Measurements from ENCODE around the gene NABP2.

Gene NABP2

GRCh38 chr12:56216461-56216860 is 7.7 kb upstream of the NABP2 start:
- DNase-seq, result no peak

GRCh38 chr12:56219840-56220239 is 4.3 kb upstream of the NABP2 start:
- DNase-seq, result no peak

GRCh38 chr12:56220611-56221231 is 3.4 kb upstream of the NABP2 start:
- DNase-seq, result no peak

DNA sequence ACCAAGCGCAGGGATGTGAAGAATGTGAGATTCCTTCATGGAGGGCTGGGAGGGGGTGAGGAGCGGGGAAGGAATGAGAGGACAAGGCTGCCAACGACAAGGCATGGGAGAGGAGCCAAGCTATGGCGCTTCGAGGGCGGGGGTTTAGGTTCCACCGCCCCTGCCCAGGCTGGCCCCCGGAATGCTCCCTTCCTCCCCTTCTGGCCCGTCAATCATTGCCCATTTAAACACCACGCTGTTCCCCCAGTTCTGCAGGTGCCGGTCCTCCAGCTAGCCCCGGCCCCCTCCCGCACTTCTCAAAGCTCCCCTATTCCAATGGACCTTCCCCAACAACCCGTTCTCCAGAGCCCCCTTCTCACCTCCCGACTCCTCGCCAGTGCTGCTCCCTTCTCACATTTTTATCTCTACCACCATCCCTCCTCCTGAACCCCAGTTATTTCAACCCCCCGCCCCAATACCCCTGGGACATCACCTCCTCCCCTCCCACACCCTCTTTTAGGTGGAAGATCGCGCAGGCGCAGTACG is 2.8 kb upstream of the NABP2 start:
- peak; percentile 12 for DNase-seq

GRCh38 chr12:56221757-56222530 is 2.2 kb upstream of the NABP2 start, which contains the start of gene RNF41:
Gene RNF41 (minus strand): TSS chr12:56221922. CDS start chr12:56214047, 7,875 bp downstream.
- DNase-seq, result peak; percentile 85

DNA sequence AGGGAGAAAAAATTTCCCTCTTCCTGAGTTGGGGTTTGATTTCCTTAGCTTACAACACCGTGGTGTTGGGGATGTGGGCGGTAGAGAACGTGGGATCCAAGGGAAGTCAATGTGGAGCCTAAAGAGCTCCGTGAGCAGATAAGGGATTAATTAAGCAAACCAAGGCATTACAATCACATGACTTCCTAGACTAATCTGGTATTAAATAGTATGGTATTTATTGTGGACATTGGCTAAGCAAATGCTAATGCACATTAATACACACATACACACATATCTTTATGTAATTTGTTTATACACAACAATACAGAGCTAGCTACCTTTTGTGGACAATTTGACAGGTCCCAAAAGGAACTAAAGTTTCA is 1.6 kb upstream of the NABP2 start:
- no peak for DNase-seq

DNA sequence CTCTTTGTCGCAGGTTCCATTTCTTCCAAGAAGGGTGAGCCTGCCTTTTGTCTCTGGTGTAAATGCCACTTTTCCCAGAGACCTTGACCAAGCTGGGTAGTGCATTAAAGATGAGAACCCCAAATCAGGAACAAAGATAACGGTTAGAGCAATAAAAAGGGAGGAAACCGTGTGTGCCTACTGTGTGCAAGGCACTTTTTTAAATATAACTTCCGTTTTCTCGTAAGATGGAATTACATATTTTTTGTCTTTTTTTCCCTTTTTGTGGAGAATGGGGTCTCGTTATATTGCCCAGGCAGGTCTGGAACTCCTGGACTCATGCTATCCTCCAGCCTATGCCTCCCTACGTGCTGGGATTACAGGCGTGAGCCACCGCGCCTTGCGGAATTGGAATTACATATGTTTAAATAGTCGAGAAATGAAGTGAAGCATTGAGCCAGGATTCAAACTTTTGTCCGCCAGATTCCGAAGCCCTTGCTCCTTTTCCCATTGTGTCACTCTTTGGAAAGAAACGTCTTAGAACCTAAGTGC is 506 bp upstream of the NABP2 start:
- no peak for DNase-seq

- no peak for DNase-seq
Measured at GRCh38 chr12:56224954-56225353, 812 bp downstream of the NABP2 start.

- no peak for DNase-seq
Measured at GRCh38 chr12:56229082-56229481, 4.9 kb downstream of the NABP2 start.

GRCh38 chr12:56229916-56230431 is 5.8 kb downstream of the NABP2 start, which contains the start of gene SLC39A5:
Gene SLC39A5 (plus strand): TSS chr12:56230051. CDS start chr12:56231275, 1,224 bp downstream.
- no peak for DNase-seq

DNA sequence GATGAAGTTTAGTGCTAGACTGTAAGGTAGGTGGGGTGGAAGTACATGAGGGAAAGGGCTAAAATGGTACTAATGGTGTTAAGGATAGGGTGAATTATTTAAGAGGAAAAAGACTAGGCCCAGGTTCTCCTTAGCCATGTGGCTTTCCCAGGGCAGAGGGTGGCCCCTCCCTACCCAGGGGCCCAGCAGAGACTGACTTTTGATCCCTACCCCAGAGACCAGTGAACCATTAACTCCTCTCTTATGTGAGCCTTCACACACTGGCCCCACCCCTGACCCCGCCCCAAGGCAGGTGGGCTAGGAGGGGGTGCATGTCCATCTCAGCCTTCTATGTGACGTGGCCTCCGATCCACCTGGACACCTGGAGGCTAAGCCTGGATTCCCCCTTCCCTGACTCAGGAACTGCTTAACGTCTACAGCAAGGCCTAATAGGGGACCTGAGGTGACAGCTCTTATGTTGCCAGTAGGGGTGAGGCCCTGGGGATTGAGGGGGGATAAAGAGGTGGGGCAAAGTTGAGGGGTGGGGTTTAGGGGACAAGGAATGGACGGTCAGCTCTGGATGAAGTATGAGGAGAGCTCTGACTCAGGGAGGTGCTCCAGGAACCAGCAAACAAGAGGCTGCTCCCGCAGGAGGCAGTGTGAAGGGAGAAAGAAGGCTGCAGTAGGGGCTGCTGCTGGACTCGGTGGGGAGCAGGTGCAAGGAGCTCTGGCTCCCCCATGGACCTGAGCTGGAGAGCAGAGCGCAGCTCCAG is 6.5 kb downstream of the NABP2 start:
- no peak for DNase-seq

DNA sequence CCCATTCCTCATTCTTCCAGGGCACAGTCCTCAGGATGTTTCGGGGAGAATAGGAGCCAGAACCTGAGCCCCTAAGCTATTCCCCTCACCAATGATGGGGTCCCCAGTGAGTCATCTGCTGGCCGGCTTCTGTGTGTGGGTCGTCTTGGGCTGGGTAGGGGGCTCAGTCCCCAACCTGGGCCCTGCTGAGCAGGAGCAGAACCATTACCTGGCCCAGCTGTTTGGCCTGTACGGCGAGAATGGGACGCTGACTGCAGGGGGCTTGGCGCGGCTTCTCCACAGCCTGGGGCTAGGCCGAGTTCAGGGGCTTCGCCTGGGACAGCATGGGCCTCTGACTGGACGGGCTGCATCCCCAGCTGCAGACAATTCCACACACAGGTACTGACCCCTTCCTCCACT is 7.0 kb downstream of the NABP2 start:
- no peak for DNase-seq

DNA sequence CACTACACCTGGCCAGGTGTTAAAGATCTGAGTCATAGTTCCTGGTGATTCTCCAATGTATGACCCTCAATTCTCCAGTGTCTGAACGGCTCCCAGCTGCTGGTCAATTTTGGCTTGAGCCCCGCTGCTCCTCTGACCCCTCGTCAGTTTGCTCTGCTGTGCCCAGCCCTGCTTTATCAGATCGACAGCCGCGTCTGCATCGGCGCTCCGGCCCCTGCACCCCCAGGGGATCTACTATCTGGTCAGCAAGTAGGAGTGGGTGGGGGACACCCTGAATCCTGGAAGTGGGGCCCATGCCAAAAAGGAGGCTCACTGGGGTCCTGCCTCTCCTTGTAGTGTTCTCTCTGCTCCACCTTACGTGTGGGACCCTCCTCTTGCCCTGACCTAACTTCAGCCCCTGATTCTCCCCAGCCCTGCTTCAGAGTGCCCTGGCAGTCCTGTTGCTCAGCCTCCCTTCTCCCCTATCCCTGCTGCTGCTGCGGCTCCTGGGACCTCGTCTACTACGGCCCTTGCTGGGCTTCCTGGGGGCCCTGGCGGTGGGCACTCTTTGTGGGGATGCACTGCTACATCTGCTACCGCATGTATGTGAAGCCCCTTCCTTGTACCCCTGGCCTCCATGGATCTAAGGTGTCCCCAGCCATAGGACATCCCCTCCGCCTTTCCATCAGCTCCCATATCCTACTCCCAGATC is 10.7 kb downstream of the NABP2 start:
- no peak for DNase-seq

- DNase-seq, result no peak
Measured at GRCh38 chr12:56236091-56236490, 11.9 kb downstream of the NABP2 start.

GRCh38 chr12:56236985-56237384 is 12.8 kb downstream of the NABP2 start:
- no peak for DNase-seq

DNA sequence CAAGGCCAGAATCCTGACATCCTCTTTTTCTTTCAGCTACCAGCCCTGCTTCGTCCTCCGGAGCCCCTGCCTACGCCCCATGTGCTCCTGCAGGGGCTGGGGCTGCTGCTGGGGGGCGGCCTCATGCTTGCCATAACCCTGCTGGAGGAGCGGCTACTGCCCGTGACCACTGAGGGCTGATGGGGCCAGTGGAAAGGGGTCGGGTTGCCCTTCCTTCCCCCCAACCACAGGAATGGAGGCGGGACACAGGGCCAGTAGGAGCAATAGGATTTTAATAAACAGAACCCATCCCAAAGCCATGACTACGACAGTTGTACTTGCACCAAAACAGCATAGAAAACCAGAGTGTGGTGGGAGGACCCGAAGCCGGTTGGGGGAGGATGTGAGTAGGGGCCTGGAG is 13.4 kb downstream of the NABP2 start:
- no peak for DNase-seq

DNA sequence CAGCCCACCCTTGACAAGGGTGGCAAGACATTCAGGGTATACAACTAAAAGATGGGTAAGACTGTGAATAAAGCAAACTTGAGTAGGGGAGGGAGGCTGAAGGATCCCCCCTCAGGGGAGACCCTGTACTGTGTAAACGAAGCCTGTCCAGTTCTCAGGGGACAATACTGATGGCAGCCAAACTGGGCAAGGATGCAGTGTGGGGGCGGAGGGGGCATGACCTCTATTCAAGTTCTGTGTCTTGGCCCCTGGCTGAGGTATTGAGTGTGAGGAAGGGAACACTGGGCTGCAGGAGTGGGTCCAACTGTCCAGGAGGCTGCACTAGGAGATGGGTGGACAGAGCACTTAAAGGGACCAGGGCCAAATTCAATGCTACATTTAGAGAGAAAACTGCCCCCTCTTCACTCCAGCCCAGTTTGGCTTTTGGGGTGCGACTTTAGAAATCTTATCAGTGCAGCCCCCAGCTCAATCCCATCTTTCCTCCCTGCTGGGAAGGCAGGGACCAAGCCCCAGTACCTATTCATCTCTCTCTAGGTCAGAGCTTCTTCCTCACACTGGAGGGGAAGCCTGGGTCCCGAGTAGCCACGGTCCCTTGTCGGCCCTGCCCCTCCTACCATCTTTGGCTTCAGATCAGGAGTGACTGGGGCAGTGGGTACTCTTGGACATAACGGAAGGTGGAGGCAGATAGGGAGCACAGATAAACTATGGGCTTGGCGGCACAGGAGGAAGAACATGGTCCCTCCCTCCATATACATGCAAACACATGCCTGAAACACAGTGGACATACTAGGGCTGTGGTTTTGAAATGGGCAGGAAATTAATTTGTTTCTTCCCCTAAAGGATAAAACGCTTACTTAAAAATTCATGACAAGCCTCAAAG is 17.5 kb downstream of the NABP2 start:
- no peak for DNase-seq

GRCh38 chr12:56242986-56243385 is 18.8 kb downstream of the NABP2 start:
- no peak for DNase-seq

DNA sequence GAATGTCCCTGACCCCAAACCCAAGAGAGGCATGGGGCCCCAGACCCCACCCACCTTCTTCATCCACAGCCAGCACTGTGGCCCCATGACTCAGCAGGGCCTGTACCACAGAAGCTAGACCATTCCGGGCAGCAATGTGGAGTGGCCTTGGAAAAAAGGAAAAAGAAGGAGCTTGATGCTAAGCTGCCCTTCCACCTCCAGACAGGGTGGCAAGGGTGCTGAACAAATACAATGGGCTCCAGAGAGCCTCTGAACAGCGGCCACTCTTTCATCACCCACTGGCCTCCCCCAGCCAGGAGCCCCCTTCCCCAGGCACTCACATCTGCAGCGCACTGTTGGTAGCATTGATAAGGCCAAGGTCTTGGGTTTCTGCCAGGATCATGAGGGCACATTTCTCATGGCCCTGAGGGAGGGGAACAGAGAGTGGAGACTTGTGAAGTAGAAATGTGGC is 19.6 kb downstream of the NABP2 start:
- no peak for DNase-seq

DNA sequence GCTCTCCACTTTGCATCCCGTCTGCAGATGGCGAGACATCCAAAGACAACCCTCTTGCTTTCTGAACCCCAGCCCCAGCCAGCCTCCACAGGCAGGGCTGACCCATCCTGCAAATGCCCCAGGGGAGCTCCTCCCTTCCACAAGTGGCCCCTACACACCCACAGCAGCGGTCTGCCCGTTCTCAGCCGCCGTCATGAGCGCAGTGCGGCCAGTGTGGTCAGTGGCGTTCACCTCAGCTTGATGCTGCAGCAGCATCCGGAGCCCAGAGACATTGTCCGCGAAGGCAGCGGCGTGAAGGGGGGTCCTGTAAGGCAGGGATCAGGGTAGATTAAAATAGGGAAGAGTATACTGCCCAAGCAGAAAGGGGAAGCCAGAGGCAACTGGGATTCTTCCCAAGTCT is 20.4 kb downstream of the NABP2 start:
- no peak for DNase-seq

GRCh38 chr12:56247923-56248322 is 23.8 kb downstream of the NABP2 start:
- DNase-seq, result no peak
